ENCODE measurements around the gene GOLGA1. TPM values are rescaled to one million over a fixed set of nuclear protein-coding genes. Genes with fewer than 3 reads are reported as not detected.

The GOLGA1 gene
- total RNA-seq, 1 donor from 2014 or later, result 10.2 TPM

DNA sequence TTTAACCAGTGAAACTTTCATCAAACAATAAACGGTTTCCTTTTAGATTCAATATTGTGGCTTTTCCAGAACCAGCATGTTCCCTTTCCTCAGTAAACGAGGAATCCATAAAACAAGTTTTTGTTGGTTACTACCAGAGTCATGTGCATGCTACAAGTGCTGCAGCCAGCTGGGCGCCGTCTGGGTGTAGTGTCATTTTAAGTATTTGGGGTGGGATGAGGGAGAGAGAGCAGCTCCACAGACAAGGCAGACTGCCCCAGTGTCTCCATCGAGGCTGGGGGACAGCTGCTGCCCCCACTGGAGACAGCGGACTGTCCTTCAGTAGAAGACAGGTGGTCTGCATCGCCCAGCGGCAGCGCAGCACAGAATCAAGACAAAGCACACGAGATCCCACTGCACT lies 61.7 kb downstream of the GOLGA1 start:
- Mint-ChIP-seq H3K9me3 (ENCODE audit: unreplicated experiment) (no peaks in the 10 kb centered on the region), H3K27ac (ENCODE audit: unreplicated experiment) (no peak overlapping the region), H3K36me3 (ENCODE audit: low read depth, unreplicated experiment) (peaks cover 15% of the 10 kb centered on the region), H3K4me1 (ENCODE audit: low read depth, unreplicated experiment) (no peaks in the 10 kb centered on the region), H3K27me3 (ENCODE audit: low read depth, unreplicated experiment) (no peaks in the 10 kb centered on the region), H3K4me3 (ENCODE audit: unreplicated experiment) (no peak overlapping the region)
- Histone ChIP-seq H4K20me1 (ENCODE audit: insufficient read depth, low read length) (peaks cover 56% of the 10 kb centered on the region), H3K27ac (ENCODE audit: low read depth, low read length) (no peak overlapping the region), H3K79me2 (ENCODE audit: insufficient read depth, low read length) (peaks cover 24% of the 10 kb centered on the region), H3K9me3 (ENCODE audit: insufficient read depth, low read depth, low read length) (no peaks in the 10 kb centered on the region), H3K4me1 (ENCODE audit: insufficient read depth, low read length) (no peaks in the 10 kb centered on the region), H3K4me3 (ENCODE audit: insufficient read depth, low read depth, low read length) (no peak overlapping the region), H3K27me3 (ENCODE audit: insufficient read depth, low read length) (no peaks in the 10 kb centered on the region), H3K4me2 (ENCODE audit: low read length) (no peak overlapping the region), H2AFZ (ENCODE audit: low read depth, low read length) (no peak overlapping the region), H3K36me3 (ENCODE audit: insufficient read depth, low read length) (peaks cover 38% of the 10 kb centered on the region), H3K9ac (ENCODE audit: low read length) (no peak overlapping the region)
- TF ChIP-seq, protein P1, sequence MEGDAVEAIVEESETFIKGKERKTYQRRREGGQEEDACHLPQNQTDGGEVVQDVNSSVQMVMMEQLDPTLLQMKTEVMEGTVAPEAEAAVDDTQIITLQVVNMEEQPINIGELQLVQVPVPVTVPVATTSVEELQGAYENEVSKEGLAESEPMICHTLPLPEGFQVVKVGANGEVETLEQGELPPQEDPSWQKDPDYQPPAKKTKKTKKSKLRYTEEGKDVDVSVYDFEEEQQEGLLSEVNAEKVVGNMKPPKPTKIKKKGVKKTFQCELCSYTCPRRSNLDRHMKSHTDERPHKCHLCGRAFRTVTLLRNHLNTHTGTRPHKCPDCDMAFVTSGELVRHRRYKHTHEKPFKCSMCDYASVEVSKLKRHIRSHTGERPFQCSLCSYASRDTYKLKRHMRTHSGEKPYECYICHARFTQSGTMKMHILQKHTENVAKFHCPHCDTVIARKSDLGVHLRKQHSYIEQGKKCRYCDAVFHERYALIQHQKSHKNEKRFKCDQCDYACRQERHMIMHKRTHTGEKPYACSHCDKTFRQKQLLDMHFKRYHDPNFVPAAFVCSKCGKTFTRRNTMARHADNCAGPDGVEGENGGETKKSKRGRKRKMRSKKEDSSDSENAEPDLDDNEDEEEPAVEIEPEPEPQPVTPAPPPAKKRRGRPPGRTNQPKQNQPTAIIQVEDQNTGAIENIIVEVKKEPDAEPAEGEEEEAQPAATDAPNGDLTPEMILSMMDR (IDR thresholded peaks at IDR 0.05; ENCODE audit: insufficient read depth, low read depth, low read length), result no peak
- no peak for TF ChIP-seq EZH2 (IDR thresholded peaks at IDR 0.05; ENCODE audit: insufficient read depth, low read length)
- DNase-seq (ENCODE audit: low read depth), result no peak
- FAIRE-seq, result no peak

DNA sequence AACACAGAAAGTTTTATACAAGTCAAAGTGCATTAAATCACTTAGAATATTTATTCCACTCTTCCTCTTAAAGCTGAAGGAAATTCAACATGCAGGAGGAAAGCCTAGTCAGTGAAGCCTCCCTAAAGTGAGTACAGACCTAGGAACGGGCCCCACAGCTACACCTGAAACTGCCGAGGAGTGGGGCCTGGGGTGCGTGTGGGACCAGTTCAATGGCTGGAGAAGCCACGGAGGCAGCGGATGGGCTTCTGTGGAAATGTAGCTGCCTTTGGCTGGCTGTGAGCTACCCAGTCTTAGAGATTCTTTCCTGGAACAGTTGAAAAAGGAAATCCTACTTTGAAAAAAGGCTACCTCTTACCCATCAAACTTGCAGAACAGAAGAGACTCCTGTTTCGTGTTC lies 62.4 kb downstream of the GOLGA1 start:
- H3K27me3 Mint-ChIP-seq (ENCODE audit: low read depth, unreplicated experiment), result no peaks in the 10 kb centered on the region
- no peak overlapping the region for H3K27ac Mint-ChIP-seq (ENCODE audit: unreplicated experiment)
- Histone ChIP-seq H3K27me3 (ENCODE audit: insufficient read depth, low read length) (no peaks in the 10 kb centered on the region), H4K20me1 (ENCODE audit: insufficient read depth, low read length) (peaks cover 63% of the 10 kb centered on the region), H3K27ac (ENCODE audit: low read depth, low read length) (no peak overlapping the region), H3K4me1 (ENCODE audit: insufficient read depth, low read length) (no peaks in the 10 kb centered on the region), H3K9ac (ENCODE audit: low read length) (no peak overlapping the region), H3K36me3 (ENCODE audit: insufficient read depth, low read length) (peaks cover 38% of the 10 kb centered on the region), H2AFZ (ENCODE audit: low read depth, low read length) (no peak overlapping the region), H3K79me2 (ENCODE audit: insufficient read depth, low read length) (peaks cover 31% of the 10 kb centered on the region), H3K4me3 (ENCODE audit: insufficient read depth, low read depth, low read length) (no peak overlapping the region), H3K9me3 (ENCODE audit: insufficient read depth, low read depth, low read length) (no peaks in the 10 kb centered on the region), H3K4me2 (ENCODE audit: low read length) (no peak overlapping the region)
- TF ChIP-seq, protein P1 (IDR thresholded peaks at IDR 0.05; ENCODE audit: insufficient read depth, low read depth, low read length), result no peak
- no peak for TF ChIP-seq EZH2 (IDR thresholded peaks at IDR 0.05; ENCODE audit: insufficient read depth, low read length)
- FAIRE-seq (no peak), DNase-seq (ENCODE audit: low read depth) (no peak)
- peaks cover 1% of the 10 kb centered on the region for H3K4me1 Mint-ChIP-seq (ENCODE audit: low read depth, unreplicated experiment)
- no peaks in the 10 kb centered on the region for H3K9me3 Mint-ChIP-seq (ENCODE audit: unreplicated experiment)
- H3K36me3 Mint-ChIP-seq (ENCODE audit: low read depth, unreplicated experiment), result peaks cover 16% of the 10 kb centered on the region
- no peak overlapping the region for H3K4me3 Mint-ChIP-seq (ENCODE audit: unreplicated experiment)

DNA sequence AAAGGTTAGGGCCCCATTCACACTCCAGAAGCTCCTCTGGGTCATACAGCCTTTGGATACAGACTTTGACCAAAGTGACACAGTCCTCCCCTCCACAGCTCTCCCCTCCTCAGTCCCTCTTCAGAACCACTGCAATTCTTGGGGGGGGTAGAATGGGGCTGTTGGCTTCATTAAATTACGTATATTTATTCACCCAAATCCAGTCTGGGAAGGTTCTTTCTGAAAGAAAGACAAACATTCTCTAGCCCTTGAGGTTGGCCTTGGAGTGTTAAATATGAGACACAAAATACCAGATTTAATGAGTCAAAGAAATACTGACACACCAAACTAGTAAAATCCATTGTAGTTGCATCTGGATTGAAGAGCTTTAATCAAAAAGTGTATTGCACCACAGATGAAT lies 62.9 kb downstream of the GOLGA1 start:
- Mint-ChIP-seq H3K27ac (ENCODE audit: unreplicated experiment) (no peak overlapping the region), H3K27me3 (ENCODE audit: low read depth, unreplicated experiment) (no peaks in the 10 kb centered on the region), H3K4me3 (ENCODE audit: unreplicated experiment) (no peak overlapping the region), H3K9me3 (ENCODE audit: unreplicated experiment) (no peaks in the 10 kb centered on the region), H3K36me3 (ENCODE audit: low read depth, unreplicated experiment) (peaks cover 19% of the 10 kb centered on the region), H3K4me1 (ENCODE audit: low read depth, unreplicated experiment) (peaks cover 6% of the 10 kb centered on the region)
- Histone ChIP-seq H3K36me3 (ENCODE audit: insufficient read depth, low read length) (peaks cover 38% of the 10 kb centered on the region), H3K79me2 (ENCODE audit: insufficient read depth, low read length) (peaks cover 36% of the 10 kb centered on the region), H4K20me1 (ENCODE audit: insufficient read depth, low read length) (peaks cover 68% of the 10 kb centered on the region), H3K4me2 (ENCODE audit: low read length) (no peak overlapping the region), H2AFZ (ENCODE audit: low read depth, low read length) (no peak overlapping the region), H3K27me3 (ENCODE audit: insufficient read depth, low read length) (no peaks in the 10 kb centered on the region), H3K9ac (ENCODE audit: low read length) (no peak overlapping the region), H3K9me3 (ENCODE audit: insufficient read depth, low read depth, low read length) (no peaks in the 10 kb centered on the region), H3K4me3 (ENCODE audit: insufficient read depth, low read depth, low read length) (no peak overlapping the region), H3K27ac (ENCODE audit: low read depth, low read length) (no peak overlapping the region), H3K4me1 (ENCODE audit: insufficient read depth, low read length) (no peaks in the 10 kb centered on the region)
- DNase-seq (ENCODE audit: low read depth) (no peak), FAIRE-seq (no peak)
- TF ChIP-seq, protein P1 (IDR thresholded peaks at IDR 0.05; ENCODE audit: insufficient read depth, low read depth, low read length), result no peak
- TF ChIP-seq EZH2 (IDR thresholded peaks at IDR 0.05; ENCODE audit: insufficient read depth, low read length), result no peak
